ENCODE results near the gene MYO1H. TPM values are rescaled to one million over a fixed set of nuclear protein-coding genes. Genes with fewer than 3 reads are reported as not detected.

Gene MYO1H
- total RNA-seq, 1 donor from 2014 or later, result not detected

- TF ChIP-seq EZH2 (IDR thresholded peaks at IDR 0.05; ENCODE audit: insufficient read depth, low read length) (no peak), CTCF (IDR thresholded peaks at IDR 0.05; ENCODE audit: insufficient read depth, low read depth, low read length) (no peak)
- H3K9ac ChIP-seq (ENCODE audit: low read length), result no peak overlapping the region
- FAIRE-seq (no peak), DNase-seq (ENCODE audit: low read depth) (no peak)
- no peak overlapping the region for H3K27ac ChIP-seq (ENCODE audit: low read depth, low read length)
- Mint-ChIP-seq H3K9me3 (ENCODE audit: unreplicated experiment) (no peaks in the 10 kb centered on the region), H3K36me3 (ENCODE audit: low read depth, unreplicated experiment) (peaks cover 8% of the 10 kb centered on the region), H3K27me3 (ENCODE audit: low read depth, unreplicated experiment) (no peaks in the 10 kb centered on the region), H3K27ac (ENCODE audit: unreplicated experiment) (no peak overlapping the region), H3K4me3 (ENCODE audit: unreplicated experiment) (no peak overlapping the region), H3K4me1 (ENCODE audit: low read depth, unreplicated experiment) (peaks cover 1% of the 10 kb centered on the region)
- no peaks in the 10 kb centered on the region for H3K79me2 ChIP-seq (ENCODE audit: insufficient read depth, low read length)
- no peaks in the 10 kb centered on the region for H3K27me3 ChIP-seq (ENCODE audit: insufficient read depth, low read length)
- H3K4me3 ChIP-seq (ENCODE audit: insufficient read depth, low read depth, low read length), result no peak overlapping the region
- no peaks in the 10 kb centered on the region for H3K4me1 ChIP-seq (ENCODE audit: insufficient read depth, low read length)
- no peak overlapping the region for H2AFZ ChIP-seq (ENCODE audit: low read depth, low read length)
- no peaks in the 10 kb centered on the region for H4K20me1 ChIP-seq (ENCODE audit: insufficient read depth, low read length)
- H3K9me3 ChIP-seq (ENCODE audit: insufficient read depth, low read depth, low read length), result no peaks in the 10 kb centered on the region
- peaks cover 53% of the 10 kb centered on the region for H3K36me3 ChIP-seq (ENCODE audit: insufficient read depth, low read length)
- H3K4me2 ChIP-seq (ENCODE audit: low read length), result no peak overlapping the region
These were observed 141.6 kb downstream of the MYO1H start for GRCh38 chr12:109489016-109489954.

GRCh38 chr12:109489955-109490565 lies 142.4 kb downstream of the MYO1H start:
- peaks cover 12% of the 10 kb centered on the region for H3K36me3 Mint-ChIP-seq (ENCODE audit: low read depth, unreplicated experiment)
- TF ChIP-seq EZH2 (IDR thresholded peaks at IDR 0.05; ENCODE audit: insufficient read depth, low read length) (no peak), CTCF (IDR thresholded peaks at IDR 0.05; ENCODE audit: insufficient read depth, low read depth, low read length) (no peak)
- Histone ChIP-seq H2AFZ (ENCODE audit: low read depth, low read length) (no peak overlapping the region), H3K4me1 (ENCODE audit: insufficient read depth, low read length) (no peaks in the 10 kb centered on the region), H3K9ac (ENCODE audit: low read length) (no peak overlapping the region), H4K20me1 (ENCODE audit: insufficient read depth, low read length) (no peaks in the 10 kb centered on the region), H3K9me3 (ENCODE audit: insufficient read depth, low read depth, low read length) (no peaks in the 10 kb centered on the region), H3K4me3 (ENCODE audit: insufficient read depth, low read depth, low read length) (no peak overlapping the region), H3K27ac (ENCODE audit: low read depth, low read length) (no peak overlapping the region), H3K4me2 (ENCODE audit: low read length) (no peak overlapping the region), H3K36me3 (ENCODE audit: insufficient read depth, low read length) (peaks cover 53% of the 10 kb centered on the region), H3K79me2 (ENCODE audit: insufficient read depth, low read length) (no peaks in the 10 kb centered on the region), H3K27me3 (ENCODE audit: insufficient read depth, low read length) (no peaks in the 10 kb centered on the region)
- no peaks in the 10 kb centered on the region for H3K27me3 Mint-ChIP-seq (ENCODE audit: low read depth, unreplicated experiment)
- no peak for FAIRE-seq
- H3K4me3 Mint-ChIP-seq (ENCODE audit: unreplicated experiment), result no peak overlapping the region
- DNase-seq (ENCODE audit: low read depth), result no peak
- no peaks in the 10 kb centered on the region for H3K9me3 Mint-ChIP-seq (ENCODE audit: unreplicated experiment)
- H3K27ac Mint-ChIP-seq (ENCODE audit: unreplicated experiment), result no peak overlapping the region
- peaks cover 3% of the 10 kb centered on the region for H3K4me1 Mint-ChIP-seq (ENCODE audit: low read depth, unreplicated experiment)

All from astrocyte (in vitro differentiated cells and primary cell).